HFF-Myc (cell line): Measurements from ENCODE around the gene CFAP119.
A peak's percentile ranks its signal among the peaks of the same experiment; 100 is the strongest.

Experiments used
- DNase-seq: peaks from one replicate; pipeline ENCODE4 v3.0.0-alpha.2; 2011; ENCODE audit warnings: low read depth; ENCODE audit errors: extremely low read depth
- H3K4me3 ChIP-seq: replicated peaks from 2 replicates; pipeline ENCODE4 v1.5.1; 2011; ENCODE audit warnings: low read depth, mild to moderate bottlenecking, control low read depth, low read length
- TF ChIP-seq, protein P1 (sequence below): IDR thresholded peaks from 2 replicates; pipeline ENCODE4 v1.5.1; 2012; ENCODE audit warnings: mild to moderate bottlenecking, low read depth, low read length, control low read depth; ENCODE audit errors: missing control alignments

Gene CFAP119

DNA sequence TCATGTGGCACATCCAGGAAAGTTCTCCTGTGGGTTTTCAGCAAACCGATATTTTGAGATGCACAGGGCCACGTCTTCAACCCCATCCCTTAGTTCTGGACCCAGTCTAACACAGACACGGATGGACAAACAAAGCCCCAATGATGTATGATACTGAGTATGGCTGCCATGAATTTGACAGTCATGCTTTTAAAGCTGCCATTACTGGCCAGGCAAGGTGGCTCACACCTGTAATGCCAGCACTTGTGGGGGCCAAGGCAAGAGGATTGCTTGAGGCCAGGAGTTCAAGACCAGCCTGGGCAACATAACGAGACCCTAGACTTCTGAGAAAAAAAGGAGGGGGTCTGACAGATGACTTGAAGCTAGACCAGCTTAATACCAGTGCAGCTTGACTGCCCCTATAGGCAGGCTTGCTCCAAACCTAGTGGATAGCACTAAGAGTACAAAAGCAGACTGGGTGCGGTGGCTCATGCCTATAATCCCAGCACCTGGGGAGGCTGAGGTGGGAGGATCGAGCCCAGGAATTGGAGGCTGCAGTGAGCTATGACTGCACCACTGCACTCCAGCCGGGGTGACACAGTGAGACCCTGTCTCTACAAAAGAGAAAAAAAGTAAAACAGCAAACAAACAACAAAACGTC, 35.9 kb upstream of the CFAP119 start:
- DNase-seq = no peak
- H3K4me3 ChIP-seq = no peak overlapping the region
- TF ChIP-seq, protein P1, sequence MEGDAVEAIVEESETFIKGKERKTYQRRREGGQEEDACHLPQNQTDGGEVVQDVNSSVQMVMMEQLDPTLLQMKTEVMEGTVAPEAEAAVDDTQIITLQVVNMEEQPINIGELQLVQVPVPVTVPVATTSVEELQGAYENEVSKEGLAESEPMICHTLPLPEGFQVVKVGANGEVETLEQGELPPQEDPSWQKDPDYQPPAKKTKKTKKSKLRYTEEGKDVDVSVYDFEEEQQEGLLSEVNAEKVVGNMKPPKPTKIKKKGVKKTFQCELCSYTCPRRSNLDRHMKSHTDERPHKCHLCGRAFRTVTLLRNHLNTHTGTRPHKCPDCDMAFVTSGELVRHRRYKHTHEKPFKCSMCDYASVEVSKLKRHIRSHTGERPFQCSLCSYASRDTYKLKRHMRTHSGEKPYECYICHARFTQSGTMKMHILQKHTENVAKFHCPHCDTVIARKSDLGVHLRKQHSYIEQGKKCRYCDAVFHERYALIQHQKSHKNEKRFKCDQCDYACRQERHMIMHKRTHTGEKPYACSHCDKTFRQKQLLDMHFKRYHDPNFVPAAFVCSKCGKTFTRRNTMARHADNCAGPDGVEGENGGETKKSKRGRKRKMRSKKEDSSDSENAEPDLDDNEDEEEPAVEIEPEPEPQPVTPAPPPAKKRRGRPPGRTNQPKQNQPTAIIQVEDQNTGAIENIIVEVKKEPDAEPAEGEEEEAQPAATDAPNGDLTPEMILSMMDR = peak; percentile 6

DNA sequence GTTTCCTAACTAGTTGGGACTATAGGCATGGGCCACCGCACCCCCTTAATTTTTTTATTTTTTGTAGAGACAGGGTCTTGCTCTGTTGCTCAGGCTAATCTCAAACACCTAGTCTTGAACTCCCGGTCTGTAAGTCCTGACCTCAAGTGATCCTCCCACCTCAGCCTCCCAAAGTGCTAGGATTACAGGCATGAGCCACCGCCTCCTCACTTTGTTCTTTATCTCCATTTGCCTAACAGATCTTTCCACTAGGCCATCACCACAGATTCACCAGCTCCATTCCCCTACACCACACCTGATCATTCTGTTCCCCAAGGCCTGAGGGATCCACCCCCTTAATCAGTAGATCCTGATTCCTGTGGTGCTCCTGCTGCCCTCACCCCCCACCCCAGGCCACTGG, 32.8 kb upstream of the CFAP119 start:
- DNase-seq = no peak
- no peak overlapping the region for H3K4me3 ChIP-seq
- TF ChIP-seq, protein P1 = no peak

DNA sequence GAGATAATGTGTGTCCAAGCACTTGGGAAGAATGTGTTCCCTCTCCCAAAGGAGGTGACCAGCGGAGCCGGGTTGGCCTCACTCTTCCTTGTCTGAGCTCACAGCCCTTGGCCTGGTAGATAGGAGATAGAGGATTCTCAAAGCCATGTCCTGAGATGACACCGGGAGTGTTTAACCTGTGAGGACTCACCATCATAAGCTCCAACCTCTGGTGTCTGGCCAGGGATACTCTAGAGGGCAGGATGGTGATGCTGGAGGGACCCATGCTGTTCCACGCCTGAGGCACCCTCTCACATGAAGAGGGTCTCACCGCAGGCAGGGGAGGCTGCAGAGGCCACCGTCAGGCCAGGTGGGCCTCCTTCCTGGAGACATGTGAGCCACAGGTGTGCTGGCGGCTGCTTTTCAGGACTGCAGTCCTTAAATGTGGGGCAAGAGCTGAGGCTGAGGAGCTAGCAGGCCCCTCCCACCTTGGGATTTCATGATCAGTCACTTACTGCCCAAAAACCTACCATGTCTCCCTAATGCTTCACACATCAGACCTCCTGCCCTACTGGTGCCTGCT, 31.7 kb upstream of the CFAP119 start:
- TF ChIP-seq, protein P1 = no peak
- DNase-seq = no peak
- H3K4me3 ChIP-seq = no peak overlapping the region

DNA sequence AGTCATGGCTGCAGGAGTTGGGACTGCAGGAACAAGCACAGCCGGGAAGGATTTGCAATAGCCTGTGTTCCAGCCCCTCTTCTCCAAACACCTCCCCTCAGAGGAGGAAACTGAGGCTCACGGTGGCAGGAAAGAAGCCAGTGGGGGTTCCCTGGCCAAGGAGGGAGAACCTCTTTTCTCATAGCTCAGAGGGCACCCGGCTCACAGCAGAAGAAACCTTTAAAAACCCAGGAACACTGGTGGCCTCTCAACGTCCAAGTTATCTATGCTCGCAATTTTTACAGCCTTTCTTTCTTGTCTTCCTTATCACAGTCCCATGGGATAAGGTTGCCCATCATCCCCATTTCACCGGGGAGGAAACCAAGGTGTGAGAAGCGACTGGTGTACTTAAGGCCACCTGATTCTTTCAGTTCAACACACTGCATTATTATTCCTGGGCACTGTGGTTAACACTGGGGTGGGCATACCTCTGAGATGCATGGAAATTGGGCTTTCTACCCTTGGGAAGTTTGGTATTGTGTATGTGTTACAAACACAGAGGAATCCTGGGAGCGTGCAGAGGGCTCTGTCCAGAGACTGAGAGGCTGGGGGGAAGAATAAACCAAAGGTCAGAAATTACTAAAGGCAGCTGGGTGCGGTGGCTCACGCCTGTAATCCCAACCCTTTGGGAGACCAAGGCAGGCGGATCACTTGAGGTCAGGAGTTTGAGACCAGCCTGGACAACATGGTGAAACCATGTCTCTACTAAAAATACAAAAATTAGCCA, 25.9 kb upstream of the CFAP119 start:
- H3K4me3 ChIP-seq = peak overlapping the region; percentile 86

DNA sequence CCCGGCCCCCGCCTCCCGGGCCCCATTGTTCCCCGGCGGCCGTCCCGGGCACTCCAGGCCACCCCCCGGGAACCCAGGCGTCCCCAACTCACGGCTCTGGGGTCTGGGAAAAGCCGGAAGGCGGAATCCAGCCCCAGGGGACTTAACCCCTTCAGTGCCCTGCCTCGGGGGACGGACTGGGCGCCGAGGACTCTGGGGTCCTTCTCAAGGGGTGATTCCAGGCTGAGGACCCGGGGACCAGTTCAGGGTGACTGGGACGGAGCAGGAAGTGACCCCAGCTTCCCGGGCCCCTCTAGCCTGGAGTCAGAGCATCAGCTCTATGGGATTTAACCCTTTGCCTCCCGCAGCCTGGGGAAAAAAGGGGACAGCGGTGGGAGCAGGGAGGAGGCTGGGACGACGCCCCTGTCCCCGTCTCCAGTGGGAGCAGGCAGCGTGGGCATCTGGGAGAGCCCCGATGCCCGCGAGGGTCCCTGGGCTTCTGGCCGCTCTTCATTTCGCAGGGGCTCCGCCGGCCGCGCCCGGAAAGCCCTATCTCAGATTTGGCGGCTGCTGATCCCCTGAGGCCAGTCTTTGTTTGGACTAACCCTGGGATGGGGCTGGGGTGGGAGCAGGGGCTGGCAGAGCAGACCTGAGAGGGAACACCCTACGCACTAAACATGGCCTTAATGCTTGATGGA, 25.2 kb upstream of the CFAP119 start, which contains the start of gene ZNF629:
Gene ZNF629 (minus strand): TSS at position 270 of the 677 bp plus-strand sequence. CDS start 2,723 bp downstream, outside the sequence.
- DNase-seq = no peak
- TF ChIP-seq, protein P1 = no peak
- H3K4me3 ChIP-seq = peak within 1 kb of the TSS; percentile 86

More for the DNA sequence above, 25.9 kb upstream of the CFAP119 start:
- DNase-seq = no peak
- TF ChIP-seq, protein P1 = no peak

DNA sequence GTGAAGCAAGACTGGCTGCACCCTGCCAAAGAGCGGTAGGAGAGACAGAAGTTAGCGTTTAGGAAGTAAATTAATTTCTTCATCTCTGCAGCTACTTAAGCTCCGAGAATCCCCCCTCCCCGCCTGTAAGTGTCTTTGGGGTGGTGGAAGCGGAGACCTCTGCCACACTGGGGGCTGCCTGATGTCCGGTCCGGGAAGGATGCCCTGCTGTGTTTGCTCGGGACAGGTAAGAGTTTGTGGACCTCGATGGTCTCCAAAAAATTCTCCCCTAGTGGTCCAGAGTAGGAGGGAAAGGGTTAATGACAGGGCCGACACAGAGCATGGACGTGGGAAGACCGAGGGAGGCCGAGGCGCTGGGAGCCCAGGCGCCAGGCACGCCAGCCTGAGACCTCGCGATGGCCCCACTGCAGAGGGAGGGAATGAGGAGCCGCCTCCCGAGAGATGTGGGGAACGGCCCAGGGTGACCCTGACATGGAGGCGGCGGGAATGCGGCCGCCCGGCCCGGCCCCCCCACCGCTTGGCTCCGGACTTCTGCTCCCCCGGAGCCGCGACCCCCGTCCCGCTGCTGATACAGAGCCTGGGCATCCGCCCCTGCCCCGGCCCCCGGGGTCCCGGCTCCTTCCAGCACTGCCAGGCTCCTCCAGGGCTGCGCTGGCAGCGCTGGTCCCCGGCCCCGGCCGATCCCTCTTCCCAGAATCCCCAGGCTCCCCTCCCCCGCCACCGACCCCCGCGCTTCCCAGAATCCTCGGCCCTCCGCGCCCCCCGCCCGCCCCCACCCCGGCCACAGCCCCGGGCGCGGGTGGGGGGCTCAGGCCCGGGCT, 24.5 kb upstream of the CFAP119 start:
- TF ChIP-seq, protein P1 = no peak
- DNase-seq = no peak
- peak overlapping the region; percentile 86 for H3K4me3 ChIP-seq
